ENCODE data around the gene WTIP. TPM values are rescaled to one million over a fixed set of nuclear protein-coding genes. Genes with fewer than 3 reads are reported as not detected.

The WTIP gene
- total RNA-seq, 1 experiment from 2014 or later, result 8.4 TPM

DNA sequence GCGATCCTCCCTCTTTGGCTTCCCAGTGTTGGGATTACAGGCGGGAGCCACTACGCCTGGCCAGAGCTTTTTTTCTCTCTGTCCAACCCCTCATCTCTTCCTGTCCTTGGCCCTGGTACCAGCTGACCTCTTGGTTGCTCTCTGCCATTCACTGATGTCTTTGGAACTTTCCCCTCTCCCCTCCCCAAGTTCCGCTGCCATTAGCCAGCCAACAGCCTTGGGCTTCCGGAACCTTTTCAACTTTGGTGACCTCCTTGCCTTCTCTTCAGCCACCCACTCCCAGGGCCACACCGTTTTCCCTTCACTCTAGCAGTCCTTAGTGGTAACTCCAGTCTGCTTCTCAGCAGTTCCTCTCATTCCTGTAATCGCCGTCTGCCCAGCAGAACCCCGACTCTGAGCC is 4.3 kb downstream of the WTIP start:
- no peak for DNase-seq (ENCODE audit: low read depth, low spot score)
- H3K4me2 ChIP-seq (ENCODE audit: low read length), result no peak overlapping the region
- no peak for ATAC-seq
- no peaks in the 10 kb centered on the region for H3K9me3 ChIP-seq (ENCODE audit: control insufficient read depth in 1 of 2, insufficient read depth in 1 of 2, low read depth in 1 of 2, low read length in 2 of 2)
- POLR2A ChIA-PET, result no interaction called here
- no peak overlapping the region for H3K9ac ChIP-seq (ENCODE audit: low read length)
- RAD21 ChIA-PET (ENCODE audit: low non-redundant PET in 1 of 2, low total read pairs in 2 of 2, uncharacterized antibody in 2 of 2, unreplicated experiment in 2 of 2), result no interaction called here
- no peaks in the 10 kb centered on the region for H3K9me2 ChIP-seq (ENCODE audit: insufficient read depth)
- H2AFZ ChIP-seq (ENCODE audit: low read depth, low read length, poor library complexity, severe bottlenecking), result no peak overlapping the region
- H3K27ac ChIP-seq (ENCODE audit: low read depth, low read length), result no peak overlapping the region
- CTCF ChIA-PET, result no interaction called here
- H3K4me1 ChIP-seq (ENCODE audit: control insufficient read depth in 1 of 2, insufficient read depth in 2 of 2, low read length in 2 of 2), result peaks cover 3 to 5% of the 10 kb centered on the region in 2 experiments; a peak in 3 of 4 replicates
- no peaks in the 10 kb centered on the region for H4K20me1 ChIP-seq (ENCODE audit: insufficient read depth)
- BruUV-seq (replicated peaks), result no TSS peak
- no peak overlapping the region for H3K4me3 ChIP-seq (replicated peaks in 1 of 2; ENCODE audit: low read depth in 1 of 2, low read length in 2 of 2)
- H3K36me3 ChIP-seq (ENCODE audit: control insufficient read depth in 1 of 2, insufficient read depth in 2 of 2, low read length in 2 of 2), result no peaks in the 10 kb centered on the region
- no peaks in the 10 kb centered on the region for H3K27me3 ChIP-seq (ENCODE audit: insufficient read depth, low read length)
- peaks cover 6% of the 10 kb centered on the region; the same call in 1 of the 2 replicates for H3K79me2 ChIP-seq (ENCODE audit: insufficient read depth, low read length)
- TF ChIP-seq JUND (IDR thresholded peaks at IDR 0.05), result no peak
- TF ChIP-seq ELF1 (IDR thresholded peaks at IDR 0.05; ENCODE audit: borderline replicate concordance, low read depth), result no peak
- TF ChIP-seq POLR2AphosphoS5 (IDR thresholded peaks at IDR 0.05; ENCODE audit: low read depth, low read length), result no peak
- TF ChIP-seq FOSL1 (IDR thresholded peaks at IDR 0.05; ENCODE audit: low read depth), result no peak
- TF ChIP-seq, protein P1, sequence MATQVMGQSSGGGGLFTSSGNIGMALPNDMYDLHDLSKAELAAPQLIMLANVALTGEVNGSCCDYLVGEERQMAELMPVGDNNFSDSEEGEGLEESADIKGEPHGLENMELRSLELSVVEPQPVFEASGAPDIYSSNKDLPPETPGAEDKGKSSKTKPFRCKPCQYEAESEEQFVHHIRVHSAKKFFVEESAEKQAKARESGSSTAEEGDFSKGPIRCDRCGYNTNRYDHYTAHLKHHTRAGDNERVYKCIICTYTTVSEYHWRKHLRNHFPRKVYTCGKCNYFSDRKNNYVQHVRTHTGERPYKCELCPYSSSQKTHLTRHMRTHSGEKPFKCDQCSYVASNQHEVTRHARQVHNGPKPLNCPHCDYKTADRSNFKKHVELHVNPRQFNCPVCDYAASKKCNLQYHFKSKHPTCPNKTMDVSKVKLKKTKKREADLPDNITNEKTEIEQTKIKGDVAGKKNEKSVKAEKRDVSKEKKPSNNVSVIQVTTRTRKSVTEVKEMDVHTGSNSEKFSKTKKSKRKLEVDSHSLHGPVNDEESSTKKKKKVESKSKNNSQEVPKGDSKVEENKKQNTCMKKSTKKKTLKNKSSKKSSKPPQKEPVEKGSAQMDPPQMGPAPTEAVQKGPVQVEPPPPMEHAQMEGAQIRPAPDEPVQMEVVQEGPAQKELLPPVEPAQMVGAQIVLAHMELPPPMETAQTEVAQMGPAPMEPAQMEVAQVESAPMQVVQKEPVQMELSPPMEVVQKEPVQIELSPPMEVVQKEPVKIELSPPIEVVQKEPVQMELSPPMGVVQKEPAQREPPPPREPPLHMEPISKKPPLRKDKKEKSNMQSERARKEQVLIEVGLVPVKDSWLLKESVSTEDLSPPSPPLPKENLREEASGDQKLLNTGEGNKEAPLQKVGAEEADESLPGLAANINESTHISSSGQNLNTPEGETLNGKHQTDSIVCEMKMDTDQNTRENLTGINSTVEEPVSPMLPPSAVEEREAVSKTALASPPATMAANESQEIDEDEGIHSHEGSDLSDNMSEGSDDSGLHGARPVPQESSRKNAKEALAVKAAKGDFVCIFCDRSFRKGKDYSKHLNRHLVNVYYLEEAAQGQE (IDR thresholded peaks at IDR 0.05; ENCODE audit: low read depth), result no peak
- TF ChIP-seq TCF7L2 (IDR thresholded peaks at IDR 0.05; ENCODE audit: borderline replicate concordance, extremely low read depth, insufficient read depth, insufficient read length), result no peak
- no peak for TF ChIP-seq SIN3A (IDR thresholded peaks at IDR 0.05; ENCODE audit: low read depth)
- TF ChIP-seq, protein P2, sequence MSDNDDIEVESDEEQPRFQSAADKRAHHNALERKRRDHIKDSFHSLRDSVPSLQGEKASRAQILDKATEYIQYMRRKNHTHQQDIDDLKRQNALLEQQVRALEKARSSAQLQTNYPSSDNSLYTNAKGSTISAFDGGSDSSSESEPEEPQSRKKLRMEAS (IDR thresholded peaks at IDR 0.05), result no peak
- no peak for TF ChIP-seq YY1 (IDR thresholded peaks at IDR 0.05; ENCODE audit: extremely low read depth, insufficient replicate concordance, low read depth, low read length)
- no peak for TF ChIP-seq ZNF274 (IDR thresholded peaks at IDR 0.05; ENCODE audit: low read depth, low read length)
- no peak for TF ChIP-seq SRF (IDR thresholded peaks at IDR 0.05; ENCODE audit: low read depth)
- TF ChIP-seq CEBPB (IDR thresholded peaks at IDR 0.05; ENCODE audit: low read depth), result no peak
- no peak for TF ChIP-seq ZFX (IDR thresholded peaks at IDR 0.05)
- no peak for TF ChIP-seq EZH2 (IDR thresholded peaks at IDR 0.05)
- TF ChIP-seq, protein P3, sequence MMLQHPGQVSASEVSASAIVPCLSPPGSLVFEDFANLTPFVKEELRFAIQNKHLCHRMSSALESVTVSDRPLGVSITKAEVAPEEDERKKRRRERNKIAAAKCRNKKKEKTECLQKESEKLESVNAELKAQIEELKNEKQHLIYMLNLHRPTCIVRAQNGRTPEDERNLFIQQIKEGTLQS (IDR thresholded peaks at IDR 0.05), result no peak
- intact Hi-C loops (cut with micrococcal nuclease), result no loop called here

All from HCT116 (cell line).